ENCODE results near the gene UQCRHL. TPM values are rescaled to one million over a fixed set of nuclear protein-coding genes. Genes with fewer than 3 reads are reported as not detected.
A peak's percentile ranks its signal among the peaks of the same experiment; 100 is the strongest.

The UQCRHL gene
- total RNA-seq, 1 donor from 2014 or later, result 1.5 TPM

- Mint-ChIP-seq H3K4me3 (ENCODE audit: unreplicated experiment) (no peak overlapping the region), H3K4me1 (ENCODE audit: low read depth) (peaks cover 52% of the 10 kb centered on the region), H3K9me3 (ENCODE audit: low read depth) (no peaks in the 10 kb centered on the region), H3K27ac (ENCODE audit: unreplicated experiment) (peak overlapping the region; percentile 57), H3K36me3 (ENCODE audit: low read depth) (peaks cover 33% of the 10 kb centered on the region), H3K27me3 (ENCODE audit: low read depth) (no peaks in the 10 kb centered on the region)
- TF ChIP-seq, protein P1, sequence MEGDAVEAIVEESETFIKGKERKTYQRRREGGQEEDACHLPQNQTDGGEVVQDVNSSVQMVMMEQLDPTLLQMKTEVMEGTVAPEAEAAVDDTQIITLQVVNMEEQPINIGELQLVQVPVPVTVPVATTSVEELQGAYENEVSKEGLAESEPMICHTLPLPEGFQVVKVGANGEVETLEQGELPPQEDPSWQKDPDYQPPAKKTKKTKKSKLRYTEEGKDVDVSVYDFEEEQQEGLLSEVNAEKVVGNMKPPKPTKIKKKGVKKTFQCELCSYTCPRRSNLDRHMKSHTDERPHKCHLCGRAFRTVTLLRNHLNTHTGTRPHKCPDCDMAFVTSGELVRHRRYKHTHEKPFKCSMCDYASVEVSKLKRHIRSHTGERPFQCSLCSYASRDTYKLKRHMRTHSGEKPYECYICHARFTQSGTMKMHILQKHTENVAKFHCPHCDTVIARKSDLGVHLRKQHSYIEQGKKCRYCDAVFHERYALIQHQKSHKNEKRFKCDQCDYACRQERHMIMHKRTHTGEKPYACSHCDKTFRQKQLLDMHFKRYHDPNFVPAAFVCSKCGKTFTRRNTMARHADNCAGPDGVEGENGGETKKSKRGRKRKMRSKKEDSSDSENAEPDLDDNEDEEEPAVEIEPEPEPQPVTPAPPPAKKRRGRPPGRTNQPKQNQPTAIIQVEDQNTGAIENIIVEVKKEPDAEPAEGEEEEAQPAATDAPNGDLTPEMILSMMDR (IDR thresholded peaks at IDR 0.05), result no peak
- no peak for DNase-seq (ENCODE audit: low spot score)
These were observed 42.6 kb downstream of the UQCRHL start for GRCh38 chr1:15764890-15765289.

DNA sequence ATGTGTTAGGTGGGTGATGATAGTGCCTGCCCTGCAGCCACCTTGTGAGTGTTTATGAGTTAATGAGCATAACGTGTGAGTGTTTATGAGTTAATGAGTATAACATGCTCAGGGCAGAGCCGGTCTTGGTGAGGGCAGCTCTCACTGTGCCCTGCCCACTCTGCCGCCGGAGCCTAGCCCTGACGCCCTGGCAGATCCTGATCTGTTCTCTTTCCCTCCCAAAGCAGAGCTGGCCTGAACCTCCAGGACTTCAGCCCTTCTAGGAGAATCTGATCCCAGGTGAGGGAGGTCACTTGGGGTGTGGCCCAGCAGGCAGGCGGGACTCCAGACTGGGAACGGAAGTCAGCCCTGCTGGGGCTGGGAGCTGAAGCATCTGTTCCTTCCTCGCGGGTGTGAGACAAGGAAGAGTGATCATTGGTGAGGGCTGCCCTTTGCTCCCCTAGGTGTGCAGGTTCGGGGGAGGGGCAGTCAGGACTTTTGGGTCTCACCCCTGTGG is 43.1 kb downstream of the UQCRHL start:
- TF ChIP-seq, protein P1 (IDR thresholded peaks at IDR 0.05), result no peak
- Mint-ChIP-seq H3K4me1 (ENCODE audit: low read depth) (peaks cover 52% of the 10 kb centered on the region), H3K36me3 (ENCODE audit: low read depth) (peaks cover 34% of the 10 kb centered on the region), H3K27ac (ENCODE audit: unreplicated experiment) (peak overlapping the region; percentile 61), H3K4me3 (ENCODE audit: unreplicated experiment) (peak overlapping the region; percentile 57), H3K27me3 (ENCODE audit: low read depth) (no peaks in the 10 kb centered on the region), H3K9me3 (ENCODE audit: low read depth) (no peaks in the 10 kb centered on the region)
- no peak for DNase-seq (ENCODE audit: low spot score)

- TF ChIP-seq, protein P1 (IDR thresholded peaks at IDR 0.05), result no peak
- Mint-ChIP-seq H3K4me3 (ENCODE audit: unreplicated experiment) (peak overlapping the region; percentile 92), H3K27ac (ENCODE audit: unreplicated experiment) (peak overlapping the region; percentile 65), H3K36me3 (ENCODE audit: low read depth) (peaks cover 30% of the 10 kb centered on the region), H3K27me3 (ENCODE audit: low read depth) (no peaks in the 10 kb centered on the region), H3K4me1 (ENCODE audit: low read depth) (peaks cover 55% of the 10 kb centered on the region), H3K9me3 (ENCODE audit: low read depth) (no peaks in the 10 kb centered on the region)
- DNase-seq (ENCODE audit: low spot score), result no peak
These were observed 44.9 kb downstream of the UQCRHL start for GRCh38 chr1:15762546-15762945.

GRCh38 chr1:15761366-15762128 is 45.9 kb downstream of the UQCRHL start:
- Mint-ChIP-seq H3K27me3 (ENCODE audit: low read depth) (no peaks in the 10 kb centered on the region), H3K9me3 (ENCODE audit: low read depth) (no peaks in the 10 kb centered on the region), H3K4me3 (ENCODE audit: unreplicated experiment) (peak overlapping the region; percentile 92), H3K27ac (ENCODE audit: unreplicated experiment) (peak overlapping the region; percentile 95), H3K36me3 (ENCODE audit: low read depth) (peaks cover 30% of the 10 kb centered on the region), H3K4me1 (ENCODE audit: low read depth) (peaks cover 65% of the 10 kb centered on the region)
- TF ChIP-seq, protein P1 (IDR thresholded peaks at IDR 0.05), result no peak
- no peak for DNase-seq (ENCODE audit: low spot score)

- peak overlapping the region; percentile 95 for H3K27ac Mint-ChIP-seq (ENCODE audit: unreplicated experiment)
- no peaks in the 10 kb centered on the region for H3K27me3 Mint-ChIP-seq (ENCODE audit: low read depth)
- H3K36me3 Mint-ChIP-seq (ENCODE audit: low read depth), result peaks cover 25% of the 10 kb centered on the region
- TF ChIP-seq, protein P1 (IDR thresholded peaks at IDR 0.05), result peak; percentile 11
- no peaks in the 10 kb centered on the region for H3K9me3 Mint-ChIP-seq (ENCODE audit: low read depth)
- DNase-seq (ENCODE audit: low spot score), result no peak
- H3K4me1 Mint-ChIP-seq (ENCODE audit: low read depth), result peaks cover 68% of the 10 kb centered on the region
- H3K4me3 Mint-ChIP-seq (ENCODE audit: unreplicated experiment), result peak overlapping the region; percentile 92
These were observed 46.8 kb downstream of the UQCRHL start for GRCh38 chr1:15760520-15761211.
